ENCODE data around the gene CBX4. TPM values are rescaled to one million over a fixed set of nuclear protein-coding genes. Genes with fewer than 3 reads are reported as not detected.

CBX4 gene
- total and polyA plus RNA-seq, 2 experiments from 2014 or later: 1.4 to 4.6 TPM

- H3K9me3 Mint-ChIP-seq: peaks cover 9% of the 10 kb centered on the region; the same call in 2 of the 3 replicates
- peak; percentile 94 for TF ChIP-seq EZH2 (IDR thresholded peaks at IDR 0.05; ENCODE audit: low read depth, unreplicated experiment)
- no peak for TF ChIP-seq ZNF462 (CRISPR knock-in tag; IDR thresholded peaks at IDR 0.05)
- TF ChIP-seq ZNF114 (CRISPR knock-in tag; IDR thresholded peaks at IDR 0.05): no peak
- no peak for TF ChIP-seq REST (IDR thresholded peaks at IDR 0.05; ENCODE audit: unreplicated experiment)
- Histone ChIP-seq H3K4me3 (peak overlapping the region; percentile 51), H3K9me2 (ENCODE audit: insufficient read depth) (no peaks in the 10 kb centered on the region), H3F3A (replicated peaks; ENCODE audit: low read depth) (peaks cover 36% of the 10 kb centered on the region), H3K27me3 (ENCODE audit: insufficient read depth) (peaks cover 92% of the 10 kb centered on the region), H4K20me1 (replicated peaks; ENCODE audit: insufficient read depth) (peaks cover 9% of the 10 kb centered on the region), H3K4me1 (ENCODE audit: insufficient read depth) (peaks cover 41% of the 10 kb centered on the region), H3K27ac (ENCODE audit: low read depth) (no peak overlapping the region), H2AFZ (peak overlapping the region; percentile 52; the same call in 1 of the 2 replicates), H3K4me2 (peak overlapping the region; percentile 73), H3K79me2 (replicated peaks; ENCODE audit: insufficient read depth) (no peaks in the 10 kb centered on the region), H3K36me3 (ENCODE audit: insufficient read depth) (no peaks in the 10 kb centered on the region)
- H3K36me3 Mint-ChIP-seq (ENCODE audit: low read depth): no peaks in the 10 kb centered on the region; the same call in 1 of the 3 replicates
- ATAC-seq: no peak
- peak overlapping the region; percentile 61 for H3K4me3 Mint-ChIP-seq
- peak; percentile 49 for DNase-seq (ENCODE audit: low spot score)
- H3K27ac Mint-ChIP-seq: no peak overlapping the region
- H3K4me1 Mint-ChIP-seq: peaks cover 38% of the 10 kb centered on the region
- peaks cover 96% of the 10 kb centered on the region for H3K27me3 Mint-ChIP-seq (ENCODE audit: insufficient read depth, low read depth, poor library complexity)
These were observed 40.7 kb downstream of the CBX4 start for GRCh38 chr17:79798299-79799173.

All from GM23338 (cell line).